Activated CD8-positive, alpha-beta memory T cell treated with anti-CD3 and anti-CD28 coated beads, Interleukin-2, amount 50 U/mL, for 4 hours (primary cell): ENCODE data around the gene SEC22C.
A peak's percentile ranks its signal among the peaks of the same experiment; 100 is the strongest.
"Not testable (repeated sequence)": the region's sequence is repeated elsewhere in the genome, so short reads cannot be mapped to it uniquely, and the experiment has no call there.

Source experiments
- DNase-seq: peaks from one replicate; pipeline ENCODE4 v3.0.0-alpha.2; 2020

The SEC22C gene

GRCh38 chr3:42581709-42582473, at the start of gene SEC22C:
SEC22C (minus strand) TSS chr3:42581967; CDS start chr3:42569046, 12,921 bp downstream.
- peak; percentile 96 for DNase-seq

GRCh38 chr3:42613462-42613861, 31.7 kb upstream of the SEC22C start:
- DNase-seq, result no peak

- DNase-seq, result no peak
These were observed 31.2 kb upstream of the SEC22C start for GRCh38 chr3:42612928-42613327.

GRCh38 chr3:42612217-42612616, 30.4 kb upstream of the SEC22C start:
- DNase-seq, result no peak

- no peak for DNase-seq
These were observed 29.2 kb upstream of the SEC22C start for GRCh38 chr3:42610976-42611375.

- no peak for DNase-seq
These were observed 26.8 kb upstream of the SEC22C start for GRCh38 chr3:42608581-42608980.

GRCh38 chr3:42605546-42606173, 23.9 kb upstream of the SEC22C start:
- DNase-seq, result no peak

GRCh38 chr3:42602961-42603360, 21.2 kb upstream of the SEC22C start:
- no peak for DNase-seq

GRCh38 chr3:42601896-42602581, 20.3 kb upstream of the SEC22C start:
- no peak for DNase-seq

GRCh38 chr3:42600958-42601675, 19.4 kb upstream of the SEC22C start:
- peak; percentile 55 for DNase-seq

- peak; percentile 100 for DNase-seq
These were observed 18.6 kb upstream of the SEC22C start, which contains the start of gene NKTR for GRCh38 chr3:42600111-42600957. NKTR (plus strand) TSS chr3:42600686; CDS start chr3:42601007, 321 bp downstream.

- DNase-seq, result not testable (repeated sequence)
These were observed 15.3 kb upstream of the SEC22C start for GRCh38 chr3:42597098-42597497.

GRCh38 chr3:42595682-42596081, 13.9 kb upstream of the SEC22C start:
- DNase-seq, result no peak

- no peak for DNase-seq
These were observed 11.9 kb upstream of the SEC22C start for GRCh38 chr3:42593635-42594034.

- DNase-seq, result no peak
These were observed 10.0 kb upstream of the SEC22C start for GRCh38 chr3:42591811-42592210.

GRCh38 chr3:42590989-42591756, 9.4 kb upstream of the SEC22C start:
- DNase-seq, result no peak

- no peak for DNase-seq
These were observed 7.8 kb upstream of the SEC22C start for GRCh38 chr3:42589382-42590109.

- no peak for DNase-seq
These were observed 6.9 kb upstream of the SEC22C start for GRCh38 chr3:42588625-42589024.

- no peak for DNase-seq
These were observed 805 bp upstream of the SEC22C start for GRCh38 chr3:42582474-42583070.

- no peak for DNase-seq
These were observed 413 bp downstream of the SEC22C start for GRCh38 chr3:42581400-42581708.
